ENCODE results near the gene PLOD3. TPM values are rescaled to one million over a fixed set of nuclear protein-coding genes. Genes with fewer than 3 reads are reported as not detected.

PLOD3 gene
- total and polyA plus RNA-seq, 2 donors from 2014 or later = 53.5 to 78.8 TPM

GRCh38 chr7:101236292-101236835, 19.0 kb upstream of the PLOD3 start:
- Histone ChIP-seq H3K4me3 (ENCODE audit: low read length in 3 of 3) (no peak overlapping the region), H3K36me3 (ENCODE audit: control insufficient read depth in 2 of 3, insufficient read depth in 3 of 3, low read length in 3 of 3) (peaks cover 0 to 11% (median 0%) of the 10 kb centered on the region in 3 donors), H3K4me1 (ENCODE audit: control insufficient read depth in 2 of 3, insufficient read depth in 2 of 3, low read depth in 1 of 3, low read length in 3 of 3) (peaks cover 0 to 21% (median 6%) of the 10 kb centered on the region in 3 donors), H3K27ac (ENCODE audit: low read depth in 2 of 2, low read length in 2 of 2) (no peak overlapping the region), H3K9me3 (ENCODE audit: control insufficient read depth in 2 of 3, insufficient read depth in 1 of 3, low read length in 3 of 3) (no peaks in the 10 kb centered on the region), H3K9ac (ENCODE audit: low read length in 3 of 3) (no peak overlapping the region), H3K27me3 (ENCODE audit: control insufficient read depth, insufficient read depth, low read length) (no peaks in the 10 kb centered on the region)
- DNase-seq = no peak
- intact Hi-C loops (cut with DNase I) = no loop called here
- TF ChIP-seq CTCF (IDR thresholded peaks at IDR 0.05; ENCODE audit: borderline replicate concordance, extremely low read depth, insufficient read depth) = no peak
- FAIRE-seq = no peak

DNA sequence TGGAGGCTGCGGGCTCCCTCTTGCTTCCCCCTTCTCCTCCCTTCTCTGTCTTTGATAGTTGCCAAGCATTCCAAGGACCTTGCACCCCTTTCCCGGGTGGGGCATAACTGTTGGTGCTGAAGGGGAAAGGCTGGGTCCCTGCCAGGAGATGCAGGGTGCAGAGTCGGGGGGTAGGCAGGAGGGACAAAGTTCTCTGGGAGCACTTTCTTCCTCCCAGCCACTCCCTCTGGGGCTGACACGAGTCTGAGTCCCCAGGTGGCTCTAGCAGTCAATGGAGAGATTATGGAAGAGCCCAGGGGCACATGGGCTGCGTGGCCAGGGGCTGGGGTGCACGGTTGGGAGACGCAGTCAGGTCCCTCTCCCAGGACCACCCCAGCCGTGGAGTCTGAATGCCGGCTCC, 18.1 kb upstream of the PLOD3 start:
- Histone ChIP-seq H3K4me3 (ENCODE audit: low read length in 3 of 3) (no peak overlapping the region), H3K36me3 (ENCODE audit: control insufficient read depth in 2 of 3, insufficient read depth in 3 of 3, low read length in 3 of 3) (peaks cover 0 to 9% (median 0%) of the 10 kb centered on the region in 3 donors), H3K4me1 (ENCODE audit: control insufficient read depth in 2 of 3, insufficient read depth in 2 of 3, low read depth in 1 of 3, low read length in 3 of 3) (peaks cover 0 to 19% (median 6%) of the 10 kb centered on the region in 3 donors), H3K27ac (ENCODE audit: low read depth in 2 of 2, low read length in 2 of 2) (no peak overlapping the region), H3K9me3 (ENCODE audit: control insufficient read depth in 2 of 3, insufficient read depth in 1 of 3, low read length in 3 of 3) (no peaks in the 10 kb centered on the region), H3K9ac (ENCODE audit: low read length in 3 of 3) (no peak overlapping the region), H3K27me3 (ENCODE audit: control insufficient read depth, insufficient read depth, low read length) (no peaks in the 10 kb centered on the region)
- no peak for TF ChIP-seq CTCF (IDR thresholded peaks at IDR 0.05; ENCODE audit: borderline replicate concordance, extremely low read depth, insufficient read depth)
- DNase-seq (no peak), FAIRE-seq (no peak)
- intact Hi-C loops (cut with DNase I) = no loop called here

- Histone ChIP-seq H3K36me3 (ENCODE audit: control insufficient read depth in 2 of 3, insufficient read depth in 3 of 3, low read length in 3 of 3) (peaks cover 0 to 8% (median 0%) of the 10 kb centered on the region in 3 donors), H3K4me1 (ENCODE audit: control insufficient read depth in 2 of 3, insufficient read depth in 2 of 3, low read depth in 1 of 3, low read length in 3 of 3) (peaks cover 0 to 19% (median 6%) of the 10 kb centered on the region in 3 donors), H3K27ac (ENCODE audit: low read depth in 2 of 2, low read length in 2 of 2) (no peak overlapping the region), H3K9ac (ENCODE audit: low read length in 3 of 3) (no peak overlapping the region), H3K4me3 (ENCODE audit: low read length in 3 of 3) (no peak overlapping the region), H3K9me3 (ENCODE audit: control insufficient read depth in 2 of 3, insufficient read depth in 1 of 3, low read length in 3 of 3) (no peaks in the 10 kb centered on the region), H3K27me3 (ENCODE audit: control insufficient read depth, insufficient read depth, low read length) (no peaks in the 10 kb centered on the region)
- DNase-seq (no peak), FAIRE-seq (no peak)
- intact Hi-C loops (cut with DNase I) = no loop called here
- peak; percentile 20 for TF ChIP-seq CTCF (IDR thresholded peaks at IDR 0.05; ENCODE audit: borderline replicate concordance, extremely low read depth, insufficient read depth)
Observed at GRCh38 chr7:101235050-101235449, 17.7 kb upstream of the PLOD3 start.

DNA sequence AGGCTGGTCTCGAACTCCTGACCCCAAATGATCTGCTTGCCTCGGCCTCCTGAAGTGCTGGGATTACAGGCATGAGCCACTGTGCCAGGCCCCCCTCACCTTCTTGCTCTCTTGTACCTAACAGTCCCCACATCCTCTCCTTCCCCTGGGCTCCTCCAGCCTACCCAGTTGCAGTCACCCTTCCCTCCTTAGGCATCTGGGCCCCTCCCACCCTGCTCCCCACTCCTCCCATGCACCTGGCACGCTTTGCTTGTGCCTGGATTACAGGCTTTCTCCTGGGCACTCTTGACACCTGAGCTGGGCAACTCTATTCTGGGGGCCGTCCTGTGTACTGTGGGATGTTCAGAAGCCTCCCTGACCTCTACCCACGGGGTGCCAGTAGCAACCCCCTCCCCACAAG, 17.3 kb upstream of the PLOD3 start:
- FAIRE-seq = no peak
- Histone ChIP-seq H3K9ac (ENCODE audit: low read length in 3 of 3) (no peak overlapping the region), H3K4me1 (ENCODE audit: control insufficient read depth in 2 of 3, insufficient read depth in 2 of 3, low read depth in 1 of 3, low read length in 3 of 3) (peaks cover 0 to 19% (median 6%) of the 10 kb centered on the region in 3 donors), H3K27me3 (ENCODE audit: control insufficient read depth, insufficient read depth, low read length) (no peaks in the 10 kb centered on the region), H3K27ac (ENCODE audit: low read depth in 2 of 2, low read length in 2 of 2) (no peak overlapping the region), H3K9me3 (ENCODE audit: control insufficient read depth in 2 of 3, insufficient read depth in 1 of 3, low read length in 3 of 3) (no peaks in the 10 kb centered on the region), H3K4me3 (ENCODE audit: low read length in 3 of 3) (no peak overlapping the region), H3K36me3 (ENCODE audit: control insufficient read depth in 2 of 3, insufficient read depth in 3 of 3, low read length in 3 of 3) (peaks cover 0 to 8% (median 0%) of the 10 kb centered on the region in 3 donors)
- no peak for TF ChIP-seq CTCF (IDR thresholded peaks at IDR 0.05; ENCODE audit: borderline replicate concordance, extremely low read depth, insufficient read depth)
- DNase-seq = peak in 1 of 5 donors; percentile 33
- intact Hi-C loops (cut with DNase I) = no loop called here
